H1 (cell line): ENCODE measurements around the gene SLC37A2. TPM values are rescaled to one million over a fixed set of nuclear protein-coding genes. Genes with fewer than 3 reads are reported as not detected.

Experiments
- CTCF ChIA-PET: fragments of 300-600 bp; sonication (Branson Sonifier 250); formaldehyde crosslinking; loops from one replicate; lab custom pipeline; 2021; ENCODE audit not compliant: partially characterized antibody; lab: Charles Lee
- POLR2A ChIA-PET: fragments of 300-600 bp; sonication (Branson Sonifier 250); formaldehyde crosslinking; loops from one replicate; lab custom pipeline; 2021; ENCODE audit warnings: inconsistent platforms; ENCODE audit not compliant: partially characterized antibody; lab: Charles Lee
- DNase-seq, 2 experiments: peaks; one replicate each; pipeline versions ENCODE4 v3.0.0 to v3.0.0-alpha.2; 2010 to 2022; ENCODE audit warnings: low spot score in 2 of 2, low read depth in 1 of 2, mixed read lengths in 1 of 2
- FAIRE-seq: peaks from 2 replicates; lab custom pipeline; 2011; peaks lifted over from hg19 to GRCh38; lab: Jason Lieb, UNC
- H2AFZ ChIP-seq: 2 replicates; pipeline ENCODE4 v1.8.1; 2012; ENCODE audit warnings: low read length, inconsistent platforms
- H2AK5ac ChIP-seq: 2 replicates; pipeline ENCODE4 v1.6.1; 2013; ENCODE audit warnings: low read depth, low read length
- H2BK120ac ChIP-seq: replicated peaks from 2 replicates; pipeline ENCODE3; 2013; ENCODE audit warnings: low read depth, low read length, inconsistent platforms
- H2BK12ac ChIP-seq: 2 replicates; pipeline ENCODE4 v1.6.1; 2013; ENCODE audit warnings: low read depth, low read length
- H2BK15ac ChIP-seq: 2 replicates; pipeline ENCODE4 v1.6.1; 2013; ENCODE audit warnings: low read length
- H2BK20ac ChIP-seq: 2 replicates; pipeline ENCODE4 v1.6.1; 2013; ENCODE audit warnings: low read length
- H2BK5ac ChIP-seq: 2 replicates; pipeline ENCODE4 v1.6.1; 2013; ENCODE audit warnings: low read depth, low read length
- H3K14ac ChIP-seq: 2 replicates; pipeline ENCODE4 v1.6.1; 2013; ENCODE audit warnings: inconsistent platforms; ENCODE audit not compliant: insufficient read length
- H3K18ac ChIP-seq: 2 replicates; pipeline ENCODE4 v1.6.1; 2013; ENCODE audit warnings: low read length; ENCODE audit errors: extremely low read depth
- H3K23ac ChIP-seq: 2 replicates; pipeline ENCODE4 v1.6.1; 2013; ENCODE audit warnings: inconsistent platforms; ENCODE audit not compliant: insufficient read length
- H3K23me2 ChIP-seq: 2 replicates; pipeline ENCODE4 v1.6.1; 2013; ENCODE audit warnings: low read depth, low read length
- H3K27ac ChIP-seq: 2 replicates; pipeline ENCODE4 v1.6.1; 2011; ENCODE audit warnings: low read depth, low read length, inconsistent platforms
- H3K27me3 ChIP-seq, 4 experiments: replicated peaks in 1 of 4; 1 replicate in 1 of 4; 2 replicates in 3 of 4; pipeline versions ENCODE4 v1.6.1 to v1.8.1; 2011 to 2013; ENCODE audit warnings: low read length in 3 of 4, mild to moderate bottlenecking in 3 of 4, inconsistent platforms in 2 of 4, mixed read lengths in 2 of 4, moderate library complexity in 1 of 4; ENCODE audit not compliant: control insufficient read depth in 3 of 4, insufficient read depth in 3 of 4; ENCODE audit errors: extremely low read depth in 1 of 4
- H3K36me3 ChIP-seq, 4 experiments: 2 replicates each; pipeline versions ENCODE4 v1.6.1 to v1.8.1; 2011 to 2013; ENCODE audit warnings: mild to moderate bottlenecking in 4 of 4, low read length in 3 of 4, moderate library complexity in 2 of 4, control low read depth in 1 of 4, inconsistent platforms in 1 of 4; ENCODE audit not compliant: insufficient read depth in 4 of 4, control insufficient read depth in 2 of 4
- H3K4ac ChIP-seq: replicated peaks from 2 replicates; pipeline ENCODE3; 2013; ENCODE audit warnings: low read length, low read depth, mixed read lengths, inconsistent platforms; ENCODE audit not compliant: insufficient read length
- H3K4me1 ChIP-seq, 4 experiments: replicated peaks in 1 of 4; 1 replicate in 1 of 4; 2 replicates in 3 of 4; pipeline versions ENCODE4 v1.6.1 to v1.8.1; 2011 to 2013; ENCODE audit warnings: low read length in 3 of 4, inconsistent platforms in 2 of 4, mixed read lengths in 1 of 4; ENCODE audit not compliant: insufficient read depth in 4 of 4, control insufficient read depth in 3 of 4
- H3K4me2 ChIP-seq, 2 experiments: 2 replicates each; pipeline versions ENCODE4 v1.6.1 to v1.8.1; 2011 to 2013; ENCODE audit warnings: low read depth in 2 of 2, low read length in 2 of 2, control low read depth in 1 of 2, inconsistent platforms in 1 of 2, mild to moderate bottlenecking in 1 of 2; ENCODE audit not compliant: insufficient read depth in 1 of 2
- H3K4me3 ChIP-seq, 4 experiments: fragments of 200-600, 300-600 bp in 1 of 4; sonication (generic), shearing (Covaris generic), sonication (Bioruptor Twin) in 1 of 4; 2 replicates each; pipeline versions ENCODE4 v1.5.1 to v1.8.1; 2011 to 2016; ENCODE audit warnings: low read length in 4 of 4, low read depth in 3 of 4, control low read depth in 2 of 4, inconsistent platforms in 2 of 4, mild to moderate bottlenecking in 2 of 4, mixed read lengths in 1 of 4, moderate library complexity in 1 of 4; ENCODE audit not compliant: insufficient read depth in 2 of 4; ENCODE audit errors: extremely low read depth in 1 of 4
- H3K56ac ChIP-seq: replicated peaks from 2 replicates; pipeline ENCODE3; 2013; ENCODE audit warnings: low read depth, mild to moderate bottlenecking, mixed read lengths, low read length, inconsistent platforms; ENCODE audit not compliant: insufficient read length
- H3K79me1 ChIP-seq: 2 replicates; pipeline ENCODE4 v1.6.1; 2013; ENCODE audit warnings: low read depth, low read length, control low read depth
- H3K79me2 ChIP-seq, 2 experiments: 2 replicates each; pipeline versions ENCODE4 v1.6.1 to v1.8.1; 2012 to 2013; ENCODE audit warnings: low read length in 2 of 2, mild to moderate bottlenecking in 2 of 2, inconsistent platforms in 1 of 2; ENCODE audit not compliant: insufficient read depth in 2 of 2, control insufficient read depth in 1 of 2
- H3K9ac ChIP-seq, 4 experiments: replicated peaks in 1 of 4; 1 replicate in 1 of 4; 2 replicates in 3 of 4; pipeline versions ENCODE4 v1.6.1 to v1.8.1; 2011 to 2013; ENCODE audit warnings: low read depth in 3 of 4, low read length in 3 of 4, control low read depth in 2 of 4, mild to moderate bottlenecking in 2 of 4, moderate library complexity in 2 of 4, inconsistent platforms in 1 of 4; ENCODE audit errors: extremely low read depth in 1 of 4
- H3K9me3 ChIP-seq, 2 experiments: 2 replicates each; pipeline versions ENCODE4 v1.6.1 to v1.8.1; 2012 to 2013; ENCODE audit warnings: mild to moderate bottlenecking in 2 of 2, moderate library complexity in 2 of 2, control low read depth in 1 of 2, inconsistent platforms in 1 of 2, low read depth in 1 of 2, low read length in 1 of 2, mixed read lengths in 1 of 2; ENCODE audit not compliant: insufficient read depth in 2 of 2
- H4K20me1 ChIP-seq, 2 experiments: replicated peaks in 1 of 2; 2 replicates each; pipeline versions ENCODE3 to v1.8.1; 2011 to 2013; ENCODE audit warnings: inconsistent platforms in 2 of 2, low read length in 2 of 2, mild to moderate bottlenecking in 1 of 2; ENCODE audit not compliant: insufficient read depth in 2 of 2, control insufficient read depth in 1 of 2
- H4K5ac ChIP-seq: 2 replicates; pipeline ENCODE4 v1.6.1; 2013; ENCODE audit warnings: low read length, low read depth, mixed read lengths, inconsistent platforms; ENCODE audit not compliant: insufficient read length
- H4K8ac ChIP-seq: 2 replicates; pipeline ENCODE4 v1.8.0; 2013; ENCODE audit warnings: mild to moderate bottlenecking, moderate library complexity, low read length, inconsistent platforms; ENCODE audit not compliant: insufficient read depth; ENCODE audit errors: extremely low read depth
- H4K91ac ChIP-seq: replicated peaks from 2 replicates; pipeline ENCODE3; 2013; ENCODE audit warnings: low read length, mixed read lengths, inconsistent platforms; ENCODE audit not compliant: insufficient read length
- BRCA1 ChIP-seq: IDR thresholded peaks from 2 replicates; pipeline ENCODE4 v1.6.1; 2012; ENCODE audit warnings: low read depth, low read length, improper control_type of control experiment
- RAD21 ChIP-seq, 2 experiments: IDR thresholded peaks in 1 of 2; conservative IDR thresholded peaks in 1 of 2; 2 replicates each; pipeline ENCODE4 v1.6.1; 2011; ENCODE audit warnings: low read depth in 2 of 2, low read length in 2 of 2, improper control_type of control experiment in 1 of 2, inconsistent platforms in 1 of 2, mild to moderate bottlenecking in 1 of 2, moderate library complexity in 1 of 2
- SIRT6 ChIP-seq: IDR thresholded peaks from one replicate; pipeline ENCODE4 v1.7.1; 2012; ENCODE audit warnings: low read length, inconsistent platforms
- WGBS, 2 experiments: shearing (Covaris generic) in 1 of 2; methylation state at CpG; one replicate each; pipeline versions ENCODE4 v1.1.6 to v1.1.7; 2013 to 2015; ENCODE audit warnings: low lambda C conversion rate in 2 of 2, mixed read lengths in 2 of 2, inconsistent platforms in 1 of 2, low coverage in 1 of 2, missing lambda C conversion rate in 1 of 2; ENCODE audit not compliant: insufficient replicate concordance in 2 of 2, insufficient coverage in 1 of 2, insufficient read length in 1 of 2; ENCODE audit errors: extremely low coverage in 1 of 2, missing lambda C conversion rate in 1 of 2; 5-methylcytosine and 5-hydroxymethylcytosine counted together
- polyA plus RNA-seq, 7 experiments: library from polyadenylated mRNA; depleted of rRNA in 3 of 7; stranded (reverse) in 5 of 7; unstranded in 2 of 7; fragments of >200 nt in 5 of 7; fragments of 200-250 nt in 2 of 7; gene quantifications; 1 replicate in 5 of 7; 2 replicates in 1 of 7; 4 replicates in 1 of 7; pipeline versions ENCODE4 v1.2.1 to v1.2.3, GENCODE V29; 2011 to 2013; ENCODE audit warnings: missing spikeins in 2 of 7, mixed read lengths in 2 of 7
- total RNA-seq: library from RNA; stranded (reverse); fragmentation: NEBNext Ultra II Directional; extraction: Animal tissue kit (Norgen Biotek cat#: 25700); gene quantifications from 2 replicates; pipeline ENCODE4 v1.2.1, GENCODE V29; 2021
- TF ChIP-seq, protein P1 (sequence below), 3 experiments: IDR thresholded peaks; 1 replicate in 2 of 3; 2 replicates in 1 of 3; pipeline versions ENCODE4 v1.5.1 to v1.6.1; 2011; ENCODE audit warnings: low read length in 3 of 3, mild to moderate bottlenecking in 3 of 3, inconsistent platforms in 2 of 3, low read depth in 1 of 3, moderate library complexity in 1 of 3; ENCODE audit not compliant: insufficient read depth in 1 of 3; ENCODE audit errors: control extremely low read depth in 1 of 3

The SLC37A2 gene
- total and polyA plus RNA-seq, 2 of the 8 experiments (the other 6 are each of a cell fraction or from before 2014, with no cell fraction given) = 1.3 to 1.9 TPM

DNA sequence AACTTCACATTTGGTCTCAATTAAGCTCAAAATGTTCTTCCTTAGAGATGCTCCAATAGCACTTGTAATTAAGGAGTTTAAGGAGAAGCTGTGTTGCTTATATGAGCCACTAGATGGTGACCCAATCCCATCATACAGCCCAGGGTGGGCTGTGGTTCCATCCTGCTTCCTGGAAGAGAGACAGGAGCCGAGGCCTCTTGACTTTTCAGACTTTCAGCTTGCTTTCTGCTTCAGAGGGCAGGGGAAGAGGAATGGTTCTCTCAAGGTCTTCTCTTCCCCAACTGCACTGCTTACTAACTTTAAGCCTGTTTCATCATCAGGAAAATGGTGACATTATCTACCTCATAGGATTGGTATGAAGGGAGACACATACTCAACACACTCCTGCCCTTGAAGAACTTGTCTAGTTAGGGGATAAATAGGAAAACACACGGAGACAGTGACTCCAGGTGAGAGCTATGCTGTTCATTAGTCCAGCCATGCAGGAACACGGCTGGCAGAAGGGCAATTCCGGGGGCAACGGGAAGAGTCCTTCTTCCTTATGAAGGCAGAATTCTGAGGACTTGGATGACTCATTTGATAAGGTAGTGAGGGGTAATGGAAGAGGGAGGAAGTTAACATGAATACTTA lies 28.3 kb downstream of the SLC37A2 start:
- Histone ChIP-seq H3K4me3 (no peak overlapping the region), H2AK5ac (no peak overlapping the region), H3K18ac (no peak overlapping the region), H3K27ac (no peak overlapping the region), H4K8ac (no peak overlapping the region), H4K20me1 (no peaks in the 10 kb centered on the region), H2BK12ac (no peak overlapping the region), H3K4me1 (peaks cover 2 to 12% (median 6%) of the 10 kb centered on the region in 4 experiments; a peak in 6 of 7 replicates), H4K5ac (no peak overlapping the region), H3K9ac (no peak overlapping the region), H3K79me1 (no peaks in the 10 kb centered on the region), H3K23me2 (no peaks in the 10 kb centered on the region), H3K9me3 (no peaks in the 10 kb centered on the region), H2AFZ (no peak overlapping the region), H2BK15ac (no peak overlapping the region), H3K4me2 (0 out of 4 replicates have a peak overlapping the region, but pooled peaks of 1 of the 2 experiments have one; percentile 6), H3K14ac (no peak overlapping the region), H2BK20ac (no peak overlapping the region), H3K23ac (no peak overlapping the region), H4K91ac (no peak overlapping the region), H3K56ac (no peak overlapping the region), H3K79me2 (no peaks in the 10 kb centered on the region), H3K27me3 (no peaks in the 10 kb centered on the region), H2BK5ac (no peak overlapping the region), H3K4ac (no peak overlapping the region), H2BK120ac (no peak overlapping the region), H3K36me3 (no peaks in the 10 kb centered on the region)
- DNase-seq = peak in 1 of 2 experiments; percentile 41
- ChIA-PET POLR2A (interaction anchor here (0.9 to 1.1 kb wide), 2 partner anchors 14 to 255 kb away, joined by 3 to 5 read pairs; no protein-coding TSS in a partner anchor), CTCF (interaction anchor here (0.6 to 29.4 kb wide), 86 partner anchors 8 to 1981 kb away, joined by 3 to 486 read pairs (median 5); partner anchors contain the start of genes ROBO4, SLC37A2 and TMEM218)
- peak; percentile 97 for FAIRE-seq
- TF ChIP-seq RAD21 (IDR thresholded peaks at IDR 0.05 in 1 of 2, conservative IDR thresholded peaks at IDR 0.05 in 1 of 2; ENCODE audit: low read depth in 2 of 2, low read length in 2 of 2) (peak; percentile 100), SIRT6 (no peak), BRCA1 (no peak)
- TF ChIP-seq, protein P1, sequence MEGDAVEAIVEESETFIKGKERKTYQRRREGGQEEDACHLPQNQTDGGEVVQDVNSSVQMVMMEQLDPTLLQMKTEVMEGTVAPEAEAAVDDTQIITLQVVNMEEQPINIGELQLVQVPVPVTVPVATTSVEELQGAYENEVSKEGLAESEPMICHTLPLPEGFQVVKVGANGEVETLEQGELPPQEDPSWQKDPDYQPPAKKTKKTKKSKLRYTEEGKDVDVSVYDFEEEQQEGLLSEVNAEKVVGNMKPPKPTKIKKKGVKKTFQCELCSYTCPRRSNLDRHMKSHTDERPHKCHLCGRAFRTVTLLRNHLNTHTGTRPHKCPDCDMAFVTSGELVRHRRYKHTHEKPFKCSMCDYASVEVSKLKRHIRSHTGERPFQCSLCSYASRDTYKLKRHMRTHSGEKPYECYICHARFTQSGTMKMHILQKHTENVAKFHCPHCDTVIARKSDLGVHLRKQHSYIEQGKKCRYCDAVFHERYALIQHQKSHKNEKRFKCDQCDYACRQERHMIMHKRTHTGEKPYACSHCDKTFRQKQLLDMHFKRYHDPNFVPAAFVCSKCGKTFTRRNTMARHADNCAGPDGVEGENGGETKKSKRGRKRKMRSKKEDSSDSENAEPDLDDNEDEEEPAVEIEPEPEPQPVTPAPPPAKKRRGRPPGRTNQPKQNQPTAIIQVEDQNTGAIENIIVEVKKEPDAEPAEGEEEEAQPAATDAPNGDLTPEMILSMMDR (IDR thresholded peaks at IDR 0.05; ENCODE audit: control extremely low read depth in 1 of 3, insufficient read depth in 1 of 3, low read depth in 1 of 3, low read length in 3 of 3) = peak; percentile 38 to 94 (median 74)
- WGBS, 2 experiments = 74% methylated on average over 5 of the region's 5 CpGs; no CpG with 5 or more reads in 1 of the 2 experiments
